ENCODE measurements around the gene FRY.

FRY gene

GRCh38 chr13:32038343-32038742 lies 6.8 kb downstream of the FRY start:
- Histone ChIP-seq H3K27ac (replicated peaks) (no peak overlapping the region; the same call in 1 of the 2 replicates), H3K4me3 (replicated peaks; ENCODE audit: insufficient read depth, low read length) (no peak overlapping the region), H3K27me3 (ENCODE audit: insufficient read depth, poor library complexity, severe bottlenecking) (no peaks in the 10 kb centered on the region)
- no peak for TF ChIP-seq REST (IDR thresholded peaks at IDR 0.05; ENCODE audit: insufficient replicate concordance, low read depth)
- TF ChIP-seq GABPA (IDR thresholded peaks at IDR 0.05; ENCODE audit: low read depth), result no peak
- TF ChIP-seq, protein P1, sequence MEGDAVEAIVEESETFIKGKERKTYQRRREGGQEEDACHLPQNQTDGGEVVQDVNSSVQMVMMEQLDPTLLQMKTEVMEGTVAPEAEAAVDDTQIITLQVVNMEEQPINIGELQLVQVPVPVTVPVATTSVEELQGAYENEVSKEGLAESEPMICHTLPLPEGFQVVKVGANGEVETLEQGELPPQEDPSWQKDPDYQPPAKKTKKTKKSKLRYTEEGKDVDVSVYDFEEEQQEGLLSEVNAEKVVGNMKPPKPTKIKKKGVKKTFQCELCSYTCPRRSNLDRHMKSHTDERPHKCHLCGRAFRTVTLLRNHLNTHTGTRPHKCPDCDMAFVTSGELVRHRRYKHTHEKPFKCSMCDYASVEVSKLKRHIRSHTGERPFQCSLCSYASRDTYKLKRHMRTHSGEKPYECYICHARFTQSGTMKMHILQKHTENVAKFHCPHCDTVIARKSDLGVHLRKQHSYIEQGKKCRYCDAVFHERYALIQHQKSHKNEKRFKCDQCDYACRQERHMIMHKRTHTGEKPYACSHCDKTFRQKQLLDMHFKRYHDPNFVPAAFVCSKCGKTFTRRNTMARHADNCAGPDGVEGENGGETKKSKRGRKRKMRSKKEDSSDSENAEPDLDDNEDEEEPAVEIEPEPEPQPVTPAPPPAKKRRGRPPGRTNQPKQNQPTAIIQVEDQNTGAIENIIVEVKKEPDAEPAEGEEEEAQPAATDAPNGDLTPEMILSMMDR (IDR thresholded peaks at IDR 0.05; ENCODE audit: insufficient read depth, low read length), result no peak
- no peak for TF ChIP-seq SPI1 (IDR thresholded peaks at IDR 0.05; ENCODE audit: borderline replicate concordance, low read depth)
- TF ChIP-seq POLR2AphosphoS5 (IDR thresholded peaks at IDR 0.05; ENCODE audit: low read depth), result no peak
- no peak for DNase-seq (ENCODE audit: low read depth in 1 of 2, low spot score in 1 of 2)

- peak overlapping the region; percentile 8; the same call in 1 of the 2 replicates for H3K27ac ChIP-seq (replicated peaks)
- no peak for DNase-seq (ENCODE audit: low read depth in 1 of 2, low spot score in 1 of 2)
- no peak overlapping the region for H3K4me3 ChIP-seq (replicated peaks; ENCODE audit: insufficient read depth, low read length)
- TF ChIP-seq GABPA (IDR thresholded peaks at IDR 0.05; ENCODE audit: low read depth), result no peak
- TF ChIP-seq SPI1 (IDR thresholded peaks at IDR 0.05; ENCODE audit: borderline replicate concordance, low read depth), result no peak
- TF ChIP-seq REST (IDR thresholded peaks at IDR 0.05; ENCODE audit: insufficient replicate concordance, low read depth), result no peak
- no peak for TF ChIP-seq POLR2AphosphoS5 (IDR thresholded peaks at IDR 0.05; ENCODE audit: low read depth)
- TF ChIP-seq, protein P1 (IDR thresholded peaks at IDR 0.05; ENCODE audit: insufficient read depth, low read length), result no peak
- H3K27me3 ChIP-seq (ENCODE audit: insufficient read depth, poor library complexity, severe bottlenecking), result no peaks in the 10 kb centered on the region
Observed at GRCh38 chr13:32039056-32039455, 7.5 kb downstream of the FRY start.

DNA sequence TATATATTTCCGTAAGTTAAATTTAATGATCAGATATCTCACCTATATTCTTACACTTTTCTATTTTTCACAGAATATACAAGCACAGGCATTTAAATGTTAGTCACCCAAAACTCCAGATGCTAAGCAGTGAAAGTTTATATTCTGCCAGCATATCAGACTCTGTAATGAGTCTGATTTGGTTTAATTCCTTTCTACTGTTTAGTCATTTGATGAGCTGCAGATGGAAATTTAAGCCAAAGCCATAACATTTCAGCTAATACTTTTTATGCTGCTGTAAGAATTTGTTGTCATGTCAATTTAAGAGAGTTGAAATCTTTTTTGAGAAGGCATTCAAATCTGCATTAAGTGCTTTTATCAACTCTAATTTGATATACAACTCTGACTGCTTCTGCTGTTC lies 8.0 kb downstream of the FRY start:
- Histone ChIP-seq H3K27ac (replicated peaks) (peak overlapping the region; percentile 8; the same call in 1 of the 2 replicates), H3K27me3 (ENCODE audit: insufficient read depth, poor library complexity, severe bottlenecking) (no peaks in the 10 kb centered on the region), H3K4me3 (replicated peaks; ENCODE audit: insufficient read depth, low read length) (no peak overlapping the region)
- TF ChIP-seq, protein P1 (IDR thresholded peaks at IDR 0.05; ENCODE audit: insufficient read depth, low read length), result no peak
- no peak for TF ChIP-seq REST (IDR thresholded peaks at IDR 0.05; ENCODE audit: insufficient replicate concordance, low read depth)
- TF ChIP-seq SPI1 (IDR thresholded peaks at IDR 0.05; ENCODE audit: borderline replicate concordance, low read depth), result no peak
- no peak for TF ChIP-seq GABPA (IDR thresholded peaks at IDR 0.05; ENCODE audit: low read depth)
- no peak for TF ChIP-seq POLR2AphosphoS5 (IDR thresholded peaks at IDR 0.05; ENCODE audit: low read depth)
- DNase-seq (ENCODE audit: low read depth in 1 of 2, low spot score in 1 of 2), result no peak

Measured in HL-60 (cell line).